ENCODE data around the gene PCYOX1L.

- TF ChIP-seq EZH2 (IDR thresholded peaks at IDR 0.05; ENCODE audit: insufficient read depth, poor library complexity, severe bottlenecking) (no peak), EZH2phosphoT487 (IDR thresholded peaks at IDR 0.05; ENCODE audit: insufficient read depth, low read depth) (no peak)
Observed at GRCh38 chr5:149380466-149381121, 22.7 kb downstream of the PCYOX1L start.

Data from GM23248 (cell line).